CD8-positive, alpha-beta memory T cell (primary cell): ENCODE measurements around the gene DCTD. TPM values are rescaled to one million over a fixed set of nuclear protein-coding genes. Genes with fewer than 3 reads are reported as not detected.

ENCODE experiments used
- CTCF ChIA-PET: fragments of 350-600 bp; sonication (Branson Sonifier 250); formaldehyde crosslinking; loops from one replicate; lab custom pipeline; 2021; ENCODE audit warnings: antibody characterized with exemption; lab: Charles Lee
- POLR2A ChIA-PET: fragments of 350-600 bp; sonication (Branson Sonifier 250); formaldehyde crosslinking; loops from one replicate; lab custom pipeline; 2021; ENCODE audit warnings: antibody characterized with exemption; lab: Charles Lee
- DNase-seq, 5 donors: peaks; one replicate each; pipeline versions ENCODE4 v3.0.0 to v3.0.0-alpha.2; 2020 to 2022; ENCODE audit warnings: mixed read lengths in 1 of 5
- H3K27ac ChIP-seq: one replicate; pipeline ENCODE4 v1.7.0; 2013; ENCODE audit warnings: low read depth, mild to moderate bottlenecking, low read length, moderate library complexity
- H3K27me3 ChIP-seq: 2 replicates; pipeline ENCODE4 v1.7.0; 2013; ENCODE audit warnings: low read length, mild to moderate bottlenecking; ENCODE audit not compliant: insufficient read depth, poor library complexity, severe bottlenecking
- H3K36me3 ChIP-seq: 2 replicates; pipeline ENCODE4 v1.7.0; 2013; ENCODE audit warnings: mild to moderate bottlenecking, low read length, moderate library complexity; ENCODE audit not compliant: insufficient read depth
- H3K4me1 ChIP-seq: 2 replicates; pipeline ENCODE4 v1.7.0; 2013; ENCODE audit warnings: mild to moderate bottlenecking, low read length, moderate library complexity; ENCODE audit not compliant: insufficient read depth
- H3K4me3 ChIP-seq: 2 replicates; pipeline ENCODE4 v1.7.0; 2013; ENCODE audit warnings: mild to moderate bottlenecking, low read length
- H3K9me3 ChIP-seq: 2 replicates; pipeline ENCODE4 v1.7.0; 2013; ENCODE audit warnings: mild to moderate bottlenecking, low read length
- H3K27ac Mint-ChIP-seq, 8 donors: one replicate each; pipeline ENCODE4 v1.8.0; 2020 to 2021; ENCODE audit warnings: mixed read lengths in 8 of 8, mild to moderate bottlenecking in 6 of 8, inconsistent platforms in 3 of 8, moderate library complexity in 3 of 8
- H3K27me3 Mint-ChIP-seq, 2 donors: one replicate each; pipeline ENCODE4 v1.8.0; 2020 to 2021; ENCODE audit warnings: mixed read lengths in 2 of 2, mild to moderate bottlenecking in 1 of 2, moderate library complexity in 1 of 2
- H3K36me3 Mint-ChIP-seq, 3 donors: one replicate each; pipeline ENCODE4 v1.8.0; 2020 to 2021; ENCODE audit warnings: mixed read lengths in 3 of 3, inconsistent platforms in 1 of 3, mild to moderate bottlenecking in 1 of 3
- H3K4me1 Mint-ChIP-seq, 3 donors: one replicate each; pipeline ENCODE4 v1.8.0; 2020 to 2021; ENCODE audit warnings: mixed read lengths in 3 of 3, inconsistent platforms in 1 of 3, mild to moderate bottlenecking in 1 of 3
- H3K4me3 Mint-ChIP-seq, 7 donors: one replicate each; pipeline ENCODE4 v1.8.0; 2020 to 2021; ENCODE audit warnings: mixed read lengths in 7 of 7, mild to moderate bottlenecking in 6 of 7, moderate library complexity in 4 of 7, inconsistent platforms in 2 of 7
- H3K9me3 Mint-ChIP-seq, 5 donors: one replicate each; pipeline ENCODE4 v1.8.0; 2020 to 2022; ENCODE audit warnings: mixed read lengths in 5 of 5, mild to moderate bottlenecking in 3 of 5, moderate library complexity in 2 of 5, inconsistent platforms in 1 of 5
- polyA plus RNA-seq: library from polyadenylated mRNA; unstranded; fragments of 300-500 nt; fragmentation: Illumina TruSeq; gene quantifications from one replicate; pipeline ENCODE4 v1.2.3, GENCODE V29; 2021
- total RNA-seq, 2 experiments: library from RNA; stranded (reverse); gene quantifications; one replicate each; pipeline ENCODE4 v1.2.3, GENCODE V29; 2021

Gene DCTD
- total and polyA plus RNA-seq, 3 experiments from 2014 or later, result 105 to 150 (median 145) TPM

- ChIA-PET CTCF (interaction anchor here (0.8 to 3.1 kb wide), 12 partner anchors 8 to 325 kb away, joined by 3 to 27 read pairs (median 7); no protein-coding TSS in a partner anchor), POLR2A (no interaction called here)
- no peak overlapping the region for H3K27ac ChIP-seq
- no peaks in the 10 kb centered on the region for H3K9me3 ChIP-seq
- Mint-ChIP-seq H3K4me1 (peaks cover 0 to 3% (median 0%) of the 10 kb centered on the region in 3 donors), H3K9me3 (no peaks in the 10 kb centered on the region), H3K27ac (peak overlapping the region in 1 of 8 donors; percentile 27), H3K27me3 (peaks cover 0 to 18% of the 10 kb centered on the region in 2 donors), H3K36me3 (no peaks in the 10 kb centered on the region), H3K4me3 (no peak overlapping the region)
- H3K4me1 ChIP-seq, result no peaks in the 10 kb centered on the region
- no peaks in the 10 kb centered on the region for H3K36me3 ChIP-seq
- no peak for DNase-seq
- H3K27me3 ChIP-seq, result no peaks in the 10 kb centered on the region
- H3K4me3 ChIP-seq, result no peak overlapping the region
These were observed 20.4 kb upstream of the DCTD start for GRCh38 chr4:182937268-182938204.

GRCh38 chr4:182932651-182933050 lies 15.5 kb upstream of the DCTD start:
- H3K9me3 Mint-ChIP-seq, result no peaks in the 10 kb centered on the region
- DNase-seq, result no peak
- no peaks in the 10 kb centered on the region for H3K36me3 Mint-ChIP-seq
- H3K27ac Mint-ChIP-seq, result no peak overlapping the region
- no peak overlapping the region for H3K4me3 ChIP-seq
- POLR2A ChIA-PET, result no interaction called here
- H3K36me3 ChIP-seq, result no peaks in the 10 kb centered on the region
- CTCF ChIA-PET, result no interaction called here
- no peaks in the 10 kb centered on the region for H3K9me3 ChIP-seq
- H3K27me3 ChIP-seq, result no peaks in the 10 kb centered on the region
- H3K27me3 Mint-ChIP-seq, result peaks cover 0 to 31% of the 10 kb centered on the region in 2 donors
- no peaks in the 10 kb centered on the region for H3K4me1 Mint-ChIP-seq
- no peak overlapping the region for H3K4me3 Mint-ChIP-seq
- H3K4me1 ChIP-seq, result no peaks in the 10 kb centered on the region
- no peak overlapping the region for H3K27ac ChIP-seq

- POLR2A ChIA-PET, result no interaction called here
- peaks cover 0 to 31% of the 10 kb centered on the region in 2 donors for H3K27me3 Mint-ChIP-seq
- no peaks in the 10 kb centered on the region for H3K36me3 Mint-ChIP-seq
- Histone ChIP-seq H3K27me3 (no peaks in the 10 kb centered on the region), H3K27ac (no peak overlapping the region), H3K36me3 (no peaks in the 10 kb centered on the region), H3K9me3 (no peaks in the 10 kb centered on the region), H3K4me1 (no peaks in the 10 kb centered on the region), H3K4me3 (no peak overlapping the region)
- DNase-seq, result no peak
- no peak overlapping the region for H3K27ac Mint-ChIP-seq
- no peak overlapping the region for H3K4me3 Mint-ChIP-seq
- CTCF ChIA-PET, result no interaction called here
- no peaks in the 10 kb centered on the region for H3K4me1 Mint-ChIP-seq
- no peaks in the 10 kb centered on the region for H3K9me3 Mint-ChIP-seq
These were observed 14.6 kb upstream of the DCTD start for GRCh38 chr4:182931691-182932345.

GRCh38 chr4:182930889-182931288 lies 13.7 kb upstream of the DCTD start:
- ChIA-PET POLR2A (no interaction called here), CTCF (no interaction called here)
- H3K27ac ChIP-seq, result no peak overlapping the region
- no peaks in the 10 kb centered on the region for H3K27me3 ChIP-seq
- DNase-seq, result no peak
- H3K27ac Mint-ChIP-seq, result no peak overlapping the region
- H3K36me3 Mint-ChIP-seq, result no peaks in the 10 kb centered on the region
- no peaks in the 10 kb centered on the region for H3K4me1 Mint-ChIP-seq
- H3K4me1 ChIP-seq, result no peaks in the 10 kb centered on the region
- H3K27me3 Mint-ChIP-seq, result peaks cover 2 to 33% of the 10 kb centered on the region in 2 donors
- H3K4me3 Mint-ChIP-seq, result no peak overlapping the region
- no peaks in the 10 kb centered on the region for H3K36me3 ChIP-seq
- H3K9me3 Mint-ChIP-seq, result no peaks in the 10 kb centered on the region
- no peak overlapping the region for H3K4me3 ChIP-seq
- H3K9me3 ChIP-seq, result no peaks in the 10 kb centered on the region

GRCh38 chr4:182929296-182929695 lies 12.1 kb upstream of the DCTD start:
- H3K9me3 Mint-ChIP-seq, result no peaks in the 10 kb centered on the region
- no peaks in the 10 kb centered on the region for H3K27me3 ChIP-seq
- no peak overlapping the region for H3K27ac Mint-ChIP-seq
- DNase-seq, result no peak
- CTCF ChIA-PET, result interaction anchor here (1.3 kb wide), 1 partner anchor 9 kb away, joined by 8 read pairs; no protein-coding TSS in a partner anchor
- H3K9me3 ChIP-seq, result no peaks in the 10 kb centered on the region
- H3K4me3 ChIP-seq, result no peak overlapping the region
- H3K27me3 Mint-ChIP-seq, result peaks cover 3 to 33% of the 10 kb centered on the region in 2 donors
- no peaks in the 10 kb centered on the region for H3K4me1 Mint-ChIP-seq
- no peaks in the 10 kb centered on the region for H3K36me3 ChIP-seq
- H3K36me3 Mint-ChIP-seq, result no peaks in the 10 kb centered on the region
- H3K27ac ChIP-seq, result no peak overlapping the region
- no peak overlapping the region for H3K4me3 Mint-ChIP-seq
- no peaks in the 10 kb centered on the region for H3K4me1 ChIP-seq
- POLR2A ChIA-PET, result no interaction called here

- Mint-ChIP-seq H3K4me1 (no peaks in the 10 kb centered on the region), H3K4me3 (no peak overlapping the region)
- POLR2A ChIA-PET, result interaction anchor here (0.6 kb wide), 1 partner anchor 189 kb away, joined by 3 read pairs; no protein-coding TSS in a partner anchor
These were observed 10.9 kb upstream of the DCTD start for GRCh38 chr4:182928061-182928460.

GRCh38 chr4:182927505-182927904 lies 10.3 kb upstream of the DCTD start:
- Histone ChIP-seq H3K9me3 (no peaks in the 10 kb centered on the region), H3K27ac (no peak overlapping the region), H3K36me3 (no peaks in the 10 kb centered on the region), H3K4me3 (no peak overlapping the region), H3K4me1 (no peaks in the 10 kb centered on the region), H3K27me3 (no peaks in the 10 kb centered on the region)
- Mint-ChIP-seq H3K4me1 (no peaks in the 10 kb centered on the region), H3K27me3 (peaks cover 4 to 22% of the 10 kb centered on the region in 2 donors), H3K9me3 (no peaks in the 10 kb centered on the region), H3K27ac (peak overlapping the region in 1 of 8 donors; percentile 33), H3K4me3 (no peak overlapping the region), H3K36me3 (no peaks in the 10 kb centered on the region)
- CTCF ChIA-PET, result interaction anchor here (0.9 to 1.6 kb wide), 2 partner anchors 11 to 1784 kb away, joined by 4 to 6 read pairs; no protein-coding TSS in a partner anchor
- DNase-seq, result no peak
- POLR2A ChIA-PET, result interaction anchor here (0.6 kb wide), 1 partner anchor 189 kb away, joined by 3 read pairs; no protein-coding TSS in a partner anchor

More at GRCh38 chr4:182928061-182928460, 10.9 kb upstream of the DCTD start:
- CTCF ChIA-PET, result interaction anchor here (1.6 kb wide), 1 partner anchor 10 kb away, joined by 6 read pairs; no protein-coding TSS in a partner anchor
- no peaks in the 10 kb centered on the region for H3K4me1 ChIP-seq
- no peak for DNase-seq
- no peak overlapping the region for H3K27ac Mint-ChIP-seq
- peaks cover 4 to 22% of the 10 kb centered on the region in 2 donors for H3K27me3 Mint-ChIP-seq
- no peaks in the 10 kb centered on the region for H3K36me3 Mint-ChIP-seq
- no peaks in the 10 kb centered on the region for H3K9me3 ChIP-seq
- H3K4me3 ChIP-seq, result no peak overlapping the region
- H3K27me3 ChIP-seq, result no peaks in the 10 kb centered on the region
- H3K9me3 Mint-ChIP-seq, result no peaks in the 10 kb centered on the region
- no peaks in the 10 kb centered on the region for H3K36me3 ChIP-seq
- H3K27ac ChIP-seq, result no peak overlapping the region
